Ovary (tissue), 3 donors: Measurements from ENCODE around the gene SGCD.

Source experiments
- CTCF ChIP-seq, 3 donors: fragments of 450-650 bp in 2 of 3; fragments of 200-600 bp in 1 of 3; IDR thresholded peaks; one replicate each; pipeline versions ENCODE4 v1.5.1 to v1.8.0; 2016 to 2022; ENCODE audit warnings: antibody characterized with exemption in 3 of 3, mild to moderate bottlenecking in 1 of 3
- EP300 ChIP-seq: sonication (generic); formaldehyde crosslinking; IDR thresholded peaks from one replicate; pipeline ENCODE4 v1.6.1; 2017; ENCODE audit warnings: antibody characterized with exemption
- POLR2A ChIP-seq: fragments of 450-650 bp; IDR thresholded peaks from one replicate; pipeline ENCODE4 v1.6.1; 2017; ENCODE audit warnings: antibody characterized with exemption, mild to moderate bottlenecking, moderate library complexity
- donor health status: DM: no; HTN: no; CAD: no.

- TF ChIP-seq CTCF (IDR thresholded peaks at IDR 0.05) (no peak), POLR2A (no peak), EP300 (no peak)
Observed at GRCh38 chr5:156803404-156803803, 476.4 kb downstream of the SGCD start.
